Measurements from ENCODE around the gene LOXL1.
A peak's percentile ranks its signal among the peaks of the same experiment; 100 is the strongest.

LOXL1 gene

DNA sequence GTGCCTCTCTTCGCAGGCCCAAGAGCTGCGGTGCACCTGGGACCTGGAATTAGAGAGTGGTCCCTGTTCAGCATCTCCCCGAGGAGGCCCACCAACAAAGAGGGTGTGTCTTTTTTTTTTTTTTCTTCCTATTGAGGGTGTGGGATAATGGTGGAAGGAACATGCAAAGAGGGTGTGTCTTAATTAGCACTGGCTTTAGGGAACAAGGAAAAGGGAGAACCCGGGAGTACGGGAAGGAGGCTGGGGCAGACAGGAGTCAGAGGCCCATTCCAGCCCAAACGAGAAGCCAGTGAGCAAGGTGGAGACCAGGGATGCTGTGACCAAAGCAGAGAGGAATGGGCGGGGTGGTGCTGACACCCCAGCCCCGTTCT, 429 bp upstream of the LOXL1 start:
- no peak for DNase-seq (ENCODE audit: extremely low read depth, low read depth)
- TF ChIP-seq, protein P1, sequence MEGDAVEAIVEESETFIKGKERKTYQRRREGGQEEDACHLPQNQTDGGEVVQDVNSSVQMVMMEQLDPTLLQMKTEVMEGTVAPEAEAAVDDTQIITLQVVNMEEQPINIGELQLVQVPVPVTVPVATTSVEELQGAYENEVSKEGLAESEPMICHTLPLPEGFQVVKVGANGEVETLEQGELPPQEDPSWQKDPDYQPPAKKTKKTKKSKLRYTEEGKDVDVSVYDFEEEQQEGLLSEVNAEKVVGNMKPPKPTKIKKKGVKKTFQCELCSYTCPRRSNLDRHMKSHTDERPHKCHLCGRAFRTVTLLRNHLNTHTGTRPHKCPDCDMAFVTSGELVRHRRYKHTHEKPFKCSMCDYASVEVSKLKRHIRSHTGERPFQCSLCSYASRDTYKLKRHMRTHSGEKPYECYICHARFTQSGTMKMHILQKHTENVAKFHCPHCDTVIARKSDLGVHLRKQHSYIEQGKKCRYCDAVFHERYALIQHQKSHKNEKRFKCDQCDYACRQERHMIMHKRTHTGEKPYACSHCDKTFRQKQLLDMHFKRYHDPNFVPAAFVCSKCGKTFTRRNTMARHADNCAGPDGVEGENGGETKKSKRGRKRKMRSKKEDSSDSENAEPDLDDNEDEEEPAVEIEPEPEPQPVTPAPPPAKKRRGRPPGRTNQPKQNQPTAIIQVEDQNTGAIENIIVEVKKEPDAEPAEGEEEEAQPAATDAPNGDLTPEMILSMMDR (IDR thresholded peaks at IDR 0.05; ENCODE audit: low read depth, low read length) = no peak

DNA sequence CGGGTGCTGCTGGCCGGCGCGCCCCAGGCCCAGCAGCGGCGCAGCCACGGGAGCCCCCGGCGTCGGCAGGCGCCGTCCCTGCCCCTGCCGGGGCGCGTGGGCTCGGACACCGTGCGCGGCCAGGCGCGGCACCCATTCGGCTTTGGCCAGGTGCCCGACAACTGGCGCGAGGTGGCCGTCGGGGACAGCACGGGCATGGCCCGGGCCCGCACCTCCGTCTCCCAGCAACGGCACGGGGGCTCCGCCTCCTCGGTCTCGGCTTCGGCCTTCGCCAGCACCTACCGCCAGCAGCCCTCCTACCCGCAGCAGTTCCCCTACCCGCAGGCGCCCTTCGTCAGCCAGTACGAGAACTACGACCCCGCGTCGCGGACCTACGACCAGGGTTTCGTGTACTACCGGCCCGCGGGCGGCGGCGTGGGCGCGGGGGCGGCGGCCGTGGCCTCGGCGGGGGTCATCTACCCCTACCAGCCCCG, 777 bp downstream of the LOXL1 start:
- TF ChIP-seq, protein P1 (IDR thresholded peaks at IDR 0.05; ENCODE audit: low read depth, low read length) = no peak
- no peak for DNase-seq (ENCODE audit: extremely low read depth, low read depth)

DNA sequence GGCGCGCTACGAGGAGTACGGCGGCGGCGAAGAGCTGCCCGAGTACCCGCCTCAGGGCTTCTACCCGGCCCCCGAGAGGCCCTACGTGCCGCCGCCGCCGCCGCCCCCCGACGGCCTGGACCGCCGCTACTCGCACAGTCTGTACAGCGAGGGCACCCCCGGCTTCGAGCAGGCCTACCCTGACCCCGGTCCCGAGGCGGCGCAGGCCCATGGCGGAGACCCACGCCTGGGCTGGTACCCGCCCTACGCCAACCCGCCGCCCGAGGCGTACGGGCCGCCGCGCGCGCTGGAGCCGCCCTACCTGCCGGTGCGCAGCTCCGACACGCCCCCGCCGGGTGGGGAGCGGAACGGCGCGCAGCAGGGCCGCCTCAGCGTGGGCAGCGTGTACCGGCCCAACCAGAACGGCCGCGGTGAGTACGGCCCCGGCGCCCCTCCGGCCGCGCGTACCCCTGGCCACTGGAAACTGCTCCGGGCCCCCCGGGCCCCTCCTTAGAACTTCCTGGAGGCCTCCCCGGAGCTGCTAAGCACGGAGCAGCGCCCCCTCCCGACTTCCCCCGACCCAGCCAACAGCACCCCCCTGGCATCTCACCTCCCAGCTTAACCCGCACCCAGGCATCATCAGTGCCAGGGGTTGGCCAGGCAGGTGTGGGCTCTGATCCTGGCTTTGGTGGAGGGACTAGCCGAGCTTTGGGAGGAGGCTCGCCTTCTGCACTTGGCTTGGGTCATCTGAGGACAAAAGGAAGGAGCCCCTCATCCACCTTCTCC, 1.4 kb downstream of the LOXL1 start:
- TF ChIP-seq, protein P1 (IDR thresholded peaks at IDR 0.05; ENCODE audit: low read depth, low read length) = peak; percentile 56
- DNase-seq (ENCODE audit: extremely low read depth, low read depth) = no peak

DNA sequence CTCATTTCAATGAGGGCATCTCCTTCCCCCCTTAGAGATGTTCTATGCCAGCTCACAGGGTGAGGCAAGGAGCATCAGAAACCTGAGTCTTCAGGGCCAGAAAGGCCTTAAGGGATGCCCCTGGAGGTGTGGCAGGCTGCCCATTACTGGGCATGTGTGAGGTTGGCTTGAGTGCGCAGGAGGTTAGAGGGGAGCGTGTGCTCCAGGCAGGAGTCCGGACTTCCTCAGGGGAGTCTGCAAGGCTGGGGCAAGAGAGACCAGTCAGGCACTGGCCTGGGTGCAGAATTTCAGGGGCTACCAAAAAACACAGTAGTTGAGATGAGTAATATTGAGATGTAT, 1.9 kb downstream of the LOXL1 start:
- DNase-seq (ENCODE audit: extremely low read depth, low read depth) = no peak
- TF ChIP-seq, protein P1 (IDR thresholded peaks at IDR 0.05; ENCODE audit: low read depth, low read length) = no peak

DNA sequence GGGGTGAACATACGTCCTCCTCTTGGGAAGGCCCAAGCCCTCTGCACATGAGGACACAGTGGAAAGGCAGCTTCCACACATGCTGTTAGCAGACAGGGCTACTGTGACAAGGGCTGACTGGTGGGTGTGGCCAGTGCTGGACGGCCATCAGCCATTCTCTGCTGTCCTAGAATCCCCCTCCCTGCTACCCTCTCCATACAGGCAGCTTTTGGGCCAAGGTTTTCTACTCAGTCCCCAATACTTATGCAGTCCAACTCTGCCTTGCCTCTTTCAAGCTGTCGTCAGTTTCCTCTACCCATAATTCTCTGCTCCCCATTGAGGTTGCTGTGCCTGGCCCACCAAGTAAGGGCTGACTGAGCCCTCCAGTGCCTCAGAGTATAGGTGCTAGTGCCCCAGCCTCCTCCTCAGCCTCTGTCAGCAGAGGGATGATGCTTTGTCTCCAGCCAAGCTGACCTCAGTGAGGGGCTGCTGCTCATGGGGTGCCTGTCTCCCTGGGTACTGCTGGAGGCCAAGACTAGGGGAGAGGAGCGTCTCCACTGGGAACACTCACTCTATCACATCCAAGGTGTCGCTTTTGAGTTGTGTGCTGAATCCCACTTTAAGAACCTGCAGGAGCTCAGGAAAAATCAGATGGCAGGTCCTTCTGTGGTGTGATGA, 2.8 kb downstream of the LOXL1 start:
- TF ChIP-seq, protein P1 (IDR thresholded peaks at IDR 0.05; ENCODE audit: low read depth, low read length) = no peak
- no peak for DNase-seq (ENCODE audit: extremely low read depth, low read depth)

DNA sequence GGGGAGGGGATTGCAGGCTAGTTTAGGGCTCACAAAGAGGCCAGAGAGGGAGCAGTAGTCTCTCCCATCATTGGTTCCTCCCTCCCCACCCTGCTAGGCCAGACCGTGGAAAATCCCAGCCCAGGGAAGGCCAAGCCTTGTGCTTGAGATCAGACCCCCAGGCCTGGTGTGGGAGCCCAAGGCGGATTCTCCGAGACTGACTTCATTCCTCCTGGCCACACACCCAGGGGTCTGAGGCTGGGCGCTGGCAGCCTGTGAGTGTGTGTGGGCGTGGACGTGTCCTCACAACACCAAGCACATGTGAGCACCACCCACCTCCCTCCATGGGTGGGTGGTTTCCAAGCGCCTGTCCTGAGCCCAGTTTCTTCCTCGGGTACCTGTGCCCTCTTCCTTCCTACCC, 4.1 kb downstream of the LOXL1 start:
- TF ChIP-seq, protein P1 (IDR thresholded peaks at IDR 0.05; ENCODE audit: low read depth, low read length) = no peak
- no peak for DNase-seq (ENCODE audit: extremely low read depth, low read depth)

DNA sequence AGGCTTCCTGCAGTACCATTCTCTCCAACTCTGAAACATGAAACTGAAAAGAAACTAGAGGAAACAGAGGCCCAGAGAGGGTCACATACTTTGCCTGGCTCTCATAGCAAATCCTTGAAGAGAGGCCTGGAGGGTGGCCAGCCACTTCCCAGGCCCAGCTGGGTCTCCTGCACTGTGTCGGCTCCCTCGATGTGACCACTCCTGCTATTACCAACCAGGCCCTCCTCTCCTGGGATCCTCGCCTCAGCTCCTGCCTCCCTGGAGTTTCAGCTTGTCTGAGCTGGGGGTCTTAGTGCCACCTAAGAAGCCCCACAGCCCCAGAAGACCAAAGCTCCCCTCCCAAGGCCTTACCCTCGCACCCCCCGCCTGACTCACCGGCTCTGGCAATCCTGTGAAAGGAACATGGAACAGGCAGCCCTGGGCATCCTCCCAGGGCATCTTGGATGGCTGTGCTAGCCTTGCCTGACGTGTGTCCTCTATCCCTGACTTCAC, 4.6 kb downstream of the LOXL1 start:
- TF ChIP-seq, protein P1 (IDR thresholded peaks at IDR 0.05; ENCODE audit: low read depth, low read length) = no peak

More for the DNA sequence above, 4.6 kb downstream of the LOXL1 start:
- DNase-seq (ENCODE audit: extremely low read depth, low read depth) = peak; percentile 73

Measured in AG09319 (cell line).